Type B pancreatic cell (in vitro differentiated cells): ENCODE results near the gene NACA. TPM values are rescaled to one million over a fixed set of nuclear protein-coding genes. Genes with fewer than 3 reads are reported as not detected.
A peak's percentile ranks its signal among the peaks of the same experiment; 100 is the strongest.

Experiments
- DNase-seq: peaks from one replicate; pipeline ENCODE4 v3.0.0; 2021; ENCODE audit warnings: mixed read lengths; ENCODE audit not compliant: unreplicated experiment; ENCODE audit errors: extremely low spot score
- H3K27ac Mint-ChIP-seq: 2 replicates; pipeline ENCODE4 v1.8.0; 2021; ENCODE audit warnings: mild to moderate bottlenecking, mixed read lengths
- H3K27me3 Mint-ChIP-seq: 2 replicates; pipeline ENCODE4 v1.8.0; 2021; ENCODE audit warnings: mixed read lengths
- H3K36me3 Mint-ChIP-seq: 2 replicates; pipeline ENCODE4 v1.8.0; 2021; ENCODE audit warnings: mixed read lengths
- H3K4me1 Mint-ChIP-seq: one replicate; pipeline ENCODE4 v1.8.0; 2021; ENCODE audit warnings: mixed read lengths; ENCODE audit not compliant: unreplicated experiment
- H3K4me3 Mint-ChIP-seq: 2 replicates; pipeline ENCODE4 v1.8.0; 2021; ENCODE audit warnings: mild to moderate bottlenecking, mixed read lengths
- H3K9me3 Mint-ChIP-seq: 2 replicates; pipeline ENCODE4 v1.8.0; 2021; ENCODE audit warnings: mixed read lengths
- total RNA-seq: library from RNA; stranded (reverse); gene quantifications from 2 replicates; pipeline ENCODE4 v1.2.1, GENCODE V29; 2021; ENCODE audit warnings: low replicate concordance
- TF ChIP-seq, protein P1 (sequence below): fragments of 200-600 bp; sonication (generic); conservative IDR thresholded peaks from 2 replicates; pipeline ENCODE4 v1.5.0; 2021; ENCODE audit warnings: antibody characterized with exemption, mild to moderate bottlenecking

NACA gene
- total RNA-seq, 1 donor from 2014 or later = 997 TPM

- peaks cover 60% of the 10 kb centered on the region for H3K4me1 Mint-ChIP-seq
- peak overlapping the region; percentile 98 for H3K27ac Mint-ChIP-seq
- H3K36me3 Mint-ChIP-seq = peaks cover 54% of the 10 kb centered on the region
- no peak for DNase-seq
- H3K27me3 Mint-ChIP-seq = no peaks in the 10 kb centered on the region
- peak overlapping the region; percentile 98 for H3K4me3 Mint-ChIP-seq
- TF ChIP-seq, protein P1, sequence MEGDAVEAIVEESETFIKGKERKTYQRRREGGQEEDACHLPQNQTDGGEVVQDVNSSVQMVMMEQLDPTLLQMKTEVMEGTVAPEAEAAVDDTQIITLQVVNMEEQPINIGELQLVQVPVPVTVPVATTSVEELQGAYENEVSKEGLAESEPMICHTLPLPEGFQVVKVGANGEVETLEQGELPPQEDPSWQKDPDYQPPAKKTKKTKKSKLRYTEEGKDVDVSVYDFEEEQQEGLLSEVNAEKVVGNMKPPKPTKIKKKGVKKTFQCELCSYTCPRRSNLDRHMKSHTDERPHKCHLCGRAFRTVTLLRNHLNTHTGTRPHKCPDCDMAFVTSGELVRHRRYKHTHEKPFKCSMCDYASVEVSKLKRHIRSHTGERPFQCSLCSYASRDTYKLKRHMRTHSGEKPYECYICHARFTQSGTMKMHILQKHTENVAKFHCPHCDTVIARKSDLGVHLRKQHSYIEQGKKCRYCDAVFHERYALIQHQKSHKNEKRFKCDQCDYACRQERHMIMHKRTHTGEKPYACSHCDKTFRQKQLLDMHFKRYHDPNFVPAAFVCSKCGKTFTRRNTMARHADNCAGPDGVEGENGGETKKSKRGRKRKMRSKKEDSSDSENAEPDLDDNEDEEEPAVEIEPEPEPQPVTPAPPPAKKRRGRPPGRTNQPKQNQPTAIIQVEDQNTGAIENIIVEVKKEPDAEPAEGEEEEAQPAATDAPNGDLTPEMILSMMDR = no peak
- H3K9me3 Mint-ChIP-seq = no peaks in the 10 kb centered on the region
Measured at GRCh38 chr12:56723352-56723751, 1.7 kb downstream of the NACA start.

DNA sequence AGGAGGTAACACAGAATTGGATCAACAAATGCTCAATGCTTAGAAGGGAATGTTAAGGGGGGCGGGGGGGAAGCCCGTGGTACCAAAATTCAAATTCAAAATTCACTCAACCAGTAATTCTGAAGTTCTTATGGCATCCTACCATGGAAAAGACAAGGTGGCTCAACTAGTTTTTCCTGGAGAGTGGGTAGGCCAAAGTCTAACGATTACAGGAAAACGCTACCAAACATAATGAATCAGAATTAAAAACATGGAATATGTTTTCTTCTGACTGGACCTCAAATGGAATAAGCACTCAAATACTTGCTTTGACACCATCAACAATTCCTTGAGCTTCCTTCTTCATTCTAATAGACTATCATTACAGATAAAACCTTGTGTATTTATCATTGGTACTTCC lies 2.3 kb downstream of the NACA start:
- H3K9me3 Mint-ChIP-seq = no peaks in the 10 kb centered on the region
- peaks cover 60% of the 10 kb centered on the region for H3K4me1 Mint-ChIP-seq
- H3K27ac Mint-ChIP-seq = peak overlapping the region; percentile 98
- peak overlapping the region; percentile 98 for H3K4me3 Mint-ChIP-seq
- no peak for DNase-seq
- TF ChIP-seq, protein P1 = no peak
- no peaks in the 10 kb centered on the region for H3K27me3 Mint-ChIP-seq
- H3K36me3 Mint-ChIP-seq = peaks cover 54% of the 10 kb centered on the region

GRCh38 chr12:56721721-56722120 lies 3.4 kb downstream of the NACA start:
- H3K4me1 Mint-ChIP-seq = peaks cover 60% of the 10 kb centered on the region

GRCh38 chr12:56721216-56721615 lies 3.9 kb downstream of the NACA start:
- Mint-ChIP-seq H3K4me1 (peaks cover 64% of the 10 kb centered on the region), H3K4me3 (peak overlapping the region; percentile 98), H3K9me3 (no peaks in the 10 kb centered on the region), H3K27me3 (no peaks in the 10 kb centered on the region), H3K27ac (peak overlapping the region; percentile 98), H3K36me3 (peaks cover 57% of the 10 kb centered on the region)
- TF ChIP-seq, protein P1 = no peak
- no peak for DNase-seq

More at GRCh38 chr12:56721721-56722120, 3.4 kb downstream of the NACA start:
- peak overlapping the region; percentile 98 for H3K27ac Mint-ChIP-seq
- peaks cover 54% of the 10 kb centered on the region for H3K36me3 Mint-ChIP-seq
- TF ChIP-seq, protein P1 = no peak
- no peaks in the 10 kb centered on the region for H3K9me3 Mint-ChIP-seq
- DNase-seq = no peak
- H3K4me3 Mint-ChIP-seq = peak overlapping the region; percentile 98
- H3K27me3 Mint-ChIP-seq = no peaks in the 10 kb centered on the region

DNA sequence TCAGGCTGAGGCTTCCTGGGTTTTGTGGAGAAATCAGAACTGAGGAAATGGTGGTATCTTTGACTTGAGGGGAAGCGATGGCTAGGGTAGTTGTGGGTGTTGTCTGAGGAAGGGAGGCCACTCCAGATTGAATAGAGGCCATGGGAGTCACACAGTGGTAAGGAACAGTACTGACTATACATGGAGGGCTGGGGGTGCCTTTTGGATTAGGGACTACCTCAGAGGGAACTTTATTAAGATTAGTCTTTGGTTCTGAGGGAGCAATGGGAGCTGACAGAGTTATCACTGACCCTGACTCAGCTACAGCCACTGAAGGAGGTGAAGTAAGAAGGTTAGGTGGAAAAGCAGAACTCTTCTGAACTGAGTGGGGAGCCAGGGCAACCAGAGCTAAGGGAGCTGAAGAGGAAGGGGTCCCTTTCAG lies 4.4 kb downstream of the NACA start:
- H3K27me3 Mint-ChIP-seq = no peaks in the 10 kb centered on the region
- H3K4me3 Mint-ChIP-seq = peak overlapping the region; percentile 98
- TF ChIP-seq, protein P1 = no peak
- peaks cover 65% of the 10 kb centered on the region for H3K4me1 Mint-ChIP-seq
- H3K27ac Mint-ChIP-seq = peak overlapping the region; percentile 98
- DNase-seq = no peak
- no peaks in the 10 kb centered on the region for H3K9me3 Mint-ChIP-seq
- peaks cover 59% of the 10 kb centered on the region for H3K36me3 Mint-ChIP-seq

DNA sequence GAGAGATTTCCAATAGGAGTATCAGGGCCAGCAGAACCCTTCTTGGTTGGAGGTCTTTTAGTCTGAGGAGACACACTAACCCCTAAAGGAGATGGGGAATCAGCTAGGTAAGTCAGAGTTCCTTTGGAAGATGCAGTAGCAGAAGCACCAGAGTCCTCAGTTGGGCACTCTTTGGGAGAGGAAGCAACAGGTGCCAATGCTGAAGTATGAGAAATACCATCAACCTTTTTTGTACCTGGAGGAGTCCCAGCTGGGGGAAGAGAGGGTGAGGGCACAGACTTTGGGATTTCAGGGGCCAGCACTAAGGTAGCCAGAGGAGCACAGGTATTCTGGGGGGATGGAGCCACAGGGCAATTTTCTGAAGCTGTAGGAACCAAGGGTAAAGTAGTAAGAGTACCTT lies 6.0 kb downstream of the NACA start:
- TF ChIP-seq, protein P1 = no peak
- Mint-ChIP-seq H3K27ac (peak overlapping the region; percentile 98), H3K36me3 (peaks cover 68% of the 10 kb centered on the region), H3K4me3 (peak overlapping the region; percentile 59), H3K4me1 (peaks cover 68% of the 10 kb centered on the region), H3K27me3 (no peaks in the 10 kb centered on the region), H3K9me3 (no peaks in the 10 kb centered on the region)
- DNase-seq = no peak
